GM12873 (cell line): Measurements from ENCODE around the gene TEKT2.

ENCODE experiments used
- CTCF ChIP-seq: IDR thresholded peaks from 2 replicates; pipeline ENCODE4 v1.5.1; 2012; ENCODE audit warnings: low read depth, mild to moderate bottlenecking, moderate library complexity, low read length, control low read depth; ENCODE audit not compliant: insufficient read depth; ENCODE audit errors: missing control alignments

Gene TEKT2

GRCh38 chr1:36109041-36109679 lies 25.3 kb downstream of the TEKT2 start:
- TF ChIP-seq CTCF, result no peak

GRCh38 chr1:36111151-36111550 lies 27.3 kb downstream of the TEKT2 start:
- no peak for TF ChIP-seq CTCF

GRCh38 chr1:36112823-36113222 lies 28.9 kb downstream of the TEKT2 start:
- no peak for TF ChIP-seq CTCF

DNA sequence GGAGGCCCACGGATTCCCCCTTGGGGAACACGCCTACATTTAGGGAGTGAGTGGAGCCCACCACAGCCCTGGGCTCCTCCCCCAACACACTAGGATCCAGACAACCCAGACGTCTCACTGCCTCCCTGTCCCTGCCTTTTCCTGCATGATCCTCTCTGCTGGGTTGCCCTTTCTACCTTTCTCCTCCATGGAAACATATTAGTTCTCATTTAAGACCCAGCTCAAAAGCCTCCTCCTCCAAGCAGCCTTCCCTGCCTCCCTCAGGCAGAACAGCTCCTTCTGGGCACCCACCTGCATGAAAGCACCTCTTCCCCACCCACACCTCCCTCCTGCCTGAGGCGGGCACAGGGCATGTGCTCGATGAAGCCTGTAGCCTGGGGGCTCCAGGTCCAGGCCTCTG lies 30.5 kb downstream of the TEKT2 start:
- TF ChIP-seq CTCF, result no peak

- no peak for TF ChIP-seq CTCF
Measured at GRCh38 chr1:36115200-36115669, 31.3 kb downstream of the TEKT2 start.

GRCh38 chr1:36115931-36116330 lies 32.0 kb downstream of the TEKT2 start:
- no peak for TF ChIP-seq CTCF

DNA sequence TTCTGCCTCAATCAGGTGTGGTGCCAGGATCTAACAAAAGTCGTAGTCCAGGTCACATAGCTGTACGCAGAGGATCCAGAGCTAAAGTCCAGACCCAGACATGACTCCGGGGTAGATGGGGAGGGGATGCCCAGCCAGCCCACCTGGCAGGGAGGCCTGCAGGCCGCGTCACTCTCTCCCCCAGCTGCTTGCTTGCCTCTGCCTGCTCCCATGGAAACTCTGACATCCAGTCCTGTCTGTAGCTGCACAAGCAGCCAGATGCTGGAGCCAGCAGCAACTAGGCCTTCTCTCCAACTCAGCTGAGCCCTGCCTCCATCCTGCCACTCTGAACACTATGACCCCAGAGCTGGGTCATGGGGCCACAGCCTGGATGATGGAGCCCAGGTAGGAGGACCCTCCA lies 33.0 kb downstream of the TEKT2 start:
- no peak for TF ChIP-seq CTCF
